HEK293 (cell line): ENCODE data around the gene PNN.
A peak's percentile ranks its signal among the peaks of the same experiment; 100 is the strongest.
"Not testable (repeated sequence)": the region's sequence is repeated elsewhere in the genome, so short reads cannot be mapped to it uniquely, and the experiment has no call there.

Experiments used
- CTCF ChIA-PET: fragments of 350-600 bp; formaldehyde crosslinking; extraction: SDS; loops from one replicate; lab custom pipeline; 2021; ENCODE audit warnings: antibody characterized with exemption; lab: Yijun Ruan, JAX
- POLR2A ChIA-PET: fragments of 300-600 bp; formaldehyde crosslinking; extraction: SDS; loops from one replicate; lab custom pipeline; 2020; ENCODE audit warnings: antibody characterized with exemption, inconsistent platforms; lab: Yijun Ruan, JAX
- H3K27ac ChIP-seq: fragments of 200-500 bp; sonication (Bioruptor generic); 2 replicates; pipeline ENCODE4 v1.5.1; 2014; ENCODE audit warnings: low read depth, low read length, control low read depth, inconsistent platforms; ENCODE audit errors: extremely low read depth
- H3K36me3 ChIP-seq, 2 experiments: fragments of 200-500 bp in 1 of 2; sonication (Bioruptor generic) in 1 of 2; 1 replicate in 1 of 2; 2 replicates in 1 of 2; pipeline ENCODE4 v1.5.1; 2014 to 2017; ENCODE audit warnings: inconsistent platforms in 2 of 2, low read length in 2 of 2; ENCODE audit not compliant: control insufficient read depth in 2 of 2, insufficient read depth in 1 of 2
- H3K4me1 ChIP-seq: fragments of 200-500 bp; sonication (Bioruptor generic); 2 replicates; pipeline ENCODE4 v1.5.1; 2014; ENCODE audit warnings: mild to moderate bottlenecking, low read length, inconsistent platforms; ENCODE audit not compliant: control insufficient read depth, insufficient read depth
- H3K4me3 ChIP-seq: 2 replicates; pipeline ENCODE4 v1.5.1; 2011; ENCODE audit warnings: low read depth, mild to moderate bottlenecking, control low read depth, low read length, moderate library complexity
- H3K9me3 ChIP-seq: fragments of 200-500 bp; sonication (Bioruptor generic); 2 replicates; pipeline ENCODE4 v1.5.1; 2014; ENCODE audit warnings: low read depth, low read length, inconsistent platforms; ENCODE audit not compliant: control insufficient read depth, insufficient read depth
- EGR2 ChIP-seq: fragments of 450-650 bp; formaldehyde crosslinking; IDR thresholded peaks from 2 replicates; pipeline ENCODE4 v1.5.1; 2016; ENCODE audit warnings: low read depth, missing biosample characterization, missing genetic modification characterization
- HOXA7 ChIP-seq: sonication (generic); formaldehyde crosslinking; IDR thresholded peaks from 2 replicates; pipeline ENCODE4 v1.8.1; 2022; ENCODE audit warnings: missing genetic modification reagents, borderline replicate concordance
- OVOL3 ChIP-seq: fragments of 450-650 bp; formaldehyde crosslinking; IDR thresholded peaks from 2 replicates; pipeline ENCODE4 v1.5.1; 2016; ENCODE audit warnings: missing biosample characterization, missing genetic modification characterization
- SETDB1 ChIP-seq: IDR thresholded peaks from one replicate; pipeline ENCODE4 v1.6.1; 2017; ENCODE audit warnings: mild to moderate bottlenecking, low read length, moderate library complexity, mixed read lengths; ENCODE audit not compliant: insufficient read length
- WT1 ChIP-seq: fragments of 450-650 bp; formaldehyde crosslinking; IDR thresholded peaks from 2 replicates; pipeline ENCODE4 v1.5.1; 2016; ENCODE audit warnings: missing biosample characterization, missing genetic modification characterization
- YY2 ChIP-seq: fragments of 450-650 bp; formaldehyde crosslinking; IDR thresholded peaks from 2 replicates; pipeline ENCODE4 v1.5.1; 2016; ENCODE audit warnings: missing biosample characterization, missing genetic modification characterization
- ZFHX2 ChIP-seq: fragments of 450-650 bp; formaldehyde crosslinking; conservative IDR thresholded peaks from 2 replicates; pipeline ENCODE4 v1.5.1; 2016; ENCODE audit warnings: missing biosample characterization, missing genetic modification characterization
- ZIC2 ChIP-seq: fragments of 450-650 bp; formaldehyde crosslinking; IDR thresholded peaks from 2 replicates; pipeline ENCODE4 v1.5.1; 2016; ENCODE audit warnings: missing biosample characterization, missing genetic modification characterization
- ZNF133 ChIP-seq: fragments of 450-650 bp; formaldehyde crosslinking; IDR thresholded peaks from 2 replicates; pipeline ENCODE4 v1.5.1; 2016; ENCODE audit warnings: missing biosample characterization, missing genetic modification characterization
- ZNF146 ChIP-seq: fragments of 450-650 bp; formaldehyde crosslinking; IDR thresholded peaks from 2 replicates; pipeline ENCODE4 v1.5.1; 2016; ENCODE audit warnings: missing biosample characterization, missing genetic modification characterization
- ZNF157 ChIP-seq: fragments of 450-650 bp; formaldehyde crosslinking; IDR thresholded peaks from 2 replicates; pipeline ENCODE4 v1.5.1; 2016; ENCODE audit warnings: missing biosample characterization, missing genetic modification characterization
- ZNF214 ChIP-seq: fragments of 450-650 bp; formaldehyde crosslinking; IDR thresholded peaks from 2 replicates; pipeline ENCODE4 v1.5.1; 2017; ENCODE audit warnings: missing biosample characterization, mild to moderate bottlenecking, missing genetic modification characterization, borderline replicate concordance
- ZNF433 ChIP-seq: fragments of 450-650 bp; formaldehyde crosslinking; IDR thresholded peaks from 2 replicates; pipeline ENCODE4 v1.5.1; 2016; ENCODE audit warnings: missing biosample characterization, missing genetic modification characterization, low read depth
- ZNF521 ChIP-seq: fragments of 450-650 bp; formaldehyde crosslinking; IDR thresholded peaks from 2 replicates; pipeline ENCODE4 v1.5.1; 2017; ENCODE audit warnings: missing biosample characterization, mild to moderate bottlenecking, missing genetic modification characterization
- ZNF585B ChIP-seq: fragments of 450-650 bp; formaldehyde crosslinking; IDR thresholded peaks from 2 replicates; pipeline ENCODE4 v1.5.1; 2016; ENCODE audit warnings: missing biosample characterization, missing genetic modification characterization
- ZNF747 ChIP-seq: fragments of 450-650 bp; formaldehyde crosslinking; IDR thresholded peaks from 2 replicates; pipeline ENCODE4 v1.5.1; 2016; ENCODE audit warnings: missing biosample characterization, missing genetic modification characterization
- ZNF830 ChIP-seq: fragments of 450-650 bp; IDR thresholded peaks from 2 replicates; pipeline ENCODE4 v1.5.0; 2018; ENCODE audit warnings: missing biosample characterization, missing genetic modification characterization, low read depth, mild to moderate bottlenecking, moderate library complexity
- TF ChIP-seq, protein P1 (sequence below): fragments of 450-650 bp; formaldehyde crosslinking; IDR thresholded peaks from 2 replicates; pipeline ENCODE4 v1.5.1; 2016; ENCODE audit warnings: missing biosample characterization, missing genetic modification characterization
- TF ChIP-seq, protein P2 (sequence below): fragments of 450-650 bp; formaldehyde crosslinking; IDR thresholded peaks from 2 replicates; pipeline ENCODE4 v1.5.1; 2017; ENCODE audit warnings: missing biosample characterization, missing genetic modification characterization
- TF ChIP-seq, protein P3 (sequence below): fragments of 450-650 bp; formaldehyde crosslinking; IDR thresholded peaks from 2 replicates; pipeline ENCODE4 v1.5.1; 2017; ENCODE audit warnings: missing biosample characterization, missing genetic modification characterization
- TF ChIP-seq, protein P4 (sequence below): fragments of 450-650 bp; formaldehyde crosslinking; IDR thresholded peaks from 2 replicates; pipeline ENCODE4 v1.5.1; 2017; ENCODE audit warnings: missing biosample characterization, missing genetic modification characterization

PNN gene

DNA sequence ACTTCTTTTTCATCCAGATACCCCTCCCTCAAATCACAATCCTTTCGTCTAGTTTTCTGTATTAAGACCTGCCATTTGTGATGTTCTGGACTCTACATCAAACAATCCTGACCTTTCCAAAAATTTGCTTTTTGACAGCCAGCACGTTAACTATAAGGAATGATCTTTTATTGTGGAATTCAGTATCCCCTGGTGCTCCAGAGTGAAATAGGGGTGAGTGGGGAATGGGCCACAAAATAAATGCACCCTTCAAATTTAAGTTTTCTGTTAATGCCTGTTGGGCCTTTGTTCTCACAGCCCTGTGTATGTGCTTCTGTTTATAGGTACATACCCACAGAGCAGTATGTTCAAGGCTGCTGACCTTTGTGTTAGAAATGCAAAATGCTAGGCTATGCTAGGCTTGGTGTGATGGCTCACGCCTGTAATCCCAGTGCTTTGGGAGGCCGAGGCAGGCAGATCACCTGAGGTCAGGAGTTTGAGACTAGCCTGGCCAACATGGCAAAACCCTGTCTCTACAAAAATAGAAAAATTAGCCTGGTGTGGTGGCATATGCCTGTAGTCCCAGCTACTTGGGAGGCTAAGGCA, 12.0 kb downstream of the PNN start:
- ChIA-PET CTCF (no interaction called here), POLR2A (interaction anchor here (1.2 to 1.8 kb wide), 3 partner anchors 17 to 73 kb away, joined by 9 to 10 read pairs (median 9); partner anchors contain the start of genes GEMIN2 and TRAPPC6B)
- Histone ChIP-seq H3K9me3 (no peaks in the 10 kb centered on the region), H3K4me3 (no peak overlapping the region), H3K36me3 (peaks cover 26% of the 10 kb centered on the region in 2 experiments), H3K4me1 (no peaks in the 10 kb centered on the region), H3K27ac (0 out of 2 replicates have a peak overlapping the region, but pooled peaks have one; percentile 17)
- no peak for TF ChIP-seq ZNF521 (tag by site-specific recombination)
- TF ChIP-seq WT1 (tag by site-specific recombination) = no peak
- no peak for TF ChIP-seq ZNF214 (tag by site-specific recombination)
- TF ChIP-seq ZNF133 = no peak
- no peak for TF ChIP-seq ZNF146
- TF ChIP-seq HOXA7 (CRISPR knock-in tag) = no peak
- no peak for TF ChIP-seq ZNF433 (tag by site-specific recombination)
- TF ChIP-seq, protein P1, sequence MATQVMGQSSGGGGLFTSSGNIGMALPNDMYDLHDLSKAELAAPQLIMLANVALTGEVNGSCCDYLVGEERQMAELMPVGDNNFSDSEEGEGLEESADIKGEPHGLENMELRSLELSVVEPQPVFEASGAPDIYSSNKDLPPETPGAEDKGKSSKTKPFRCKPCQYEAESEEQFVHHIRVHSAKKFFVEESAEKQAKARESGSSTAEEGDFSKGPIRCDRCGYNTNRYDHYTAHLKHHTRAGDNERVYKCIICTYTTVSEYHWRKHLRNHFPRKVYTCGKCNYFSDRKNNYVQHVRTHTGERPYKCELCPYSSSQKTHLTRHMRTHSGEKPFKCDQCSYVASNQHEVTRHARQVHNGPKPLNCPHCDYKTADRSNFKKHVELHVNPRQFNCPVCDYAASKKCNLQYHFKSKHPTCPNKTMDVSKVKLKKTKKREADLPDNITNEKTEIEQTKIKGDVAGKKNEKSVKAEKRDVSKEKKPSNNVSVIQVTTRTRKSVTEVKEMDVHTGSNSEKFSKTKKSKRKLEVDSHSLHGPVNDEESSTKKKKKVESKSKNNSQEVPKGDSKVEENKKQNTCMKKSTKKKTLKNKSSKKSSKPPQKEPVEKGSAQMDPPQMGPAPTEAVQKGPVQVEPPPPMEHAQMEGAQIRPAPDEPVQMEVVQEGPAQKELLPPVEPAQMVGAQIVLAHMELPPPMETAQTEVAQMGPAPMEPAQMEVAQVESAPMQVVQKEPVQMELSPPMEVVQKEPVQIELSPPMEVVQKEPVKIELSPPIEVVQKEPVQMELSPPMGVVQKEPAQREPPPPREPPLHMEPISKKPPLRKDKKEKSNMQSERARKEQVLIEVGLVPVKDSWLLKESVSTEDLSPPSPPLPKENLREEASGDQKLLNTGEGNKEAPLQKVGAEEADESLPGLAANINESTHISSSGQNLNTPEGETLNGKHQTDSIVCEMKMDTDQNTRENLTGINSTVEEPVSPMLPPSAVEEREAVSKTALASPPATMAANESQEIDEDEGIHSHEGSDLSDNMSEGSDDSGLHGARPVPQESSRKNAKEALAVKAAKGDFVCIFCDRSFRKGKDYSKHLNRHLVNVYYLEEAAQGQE (tag by site-specific recombination) = no peak
- TF ChIP-seq ZNF585B (tag by site-specific recombination) = no peak
- TF ChIP-seq YY2 (tag by site-specific recombination) = no peak
- no peak for TF ChIP-seq ZNF157 (tag by site-specific recombination)
- TF ChIP-seq, protein P2, sequence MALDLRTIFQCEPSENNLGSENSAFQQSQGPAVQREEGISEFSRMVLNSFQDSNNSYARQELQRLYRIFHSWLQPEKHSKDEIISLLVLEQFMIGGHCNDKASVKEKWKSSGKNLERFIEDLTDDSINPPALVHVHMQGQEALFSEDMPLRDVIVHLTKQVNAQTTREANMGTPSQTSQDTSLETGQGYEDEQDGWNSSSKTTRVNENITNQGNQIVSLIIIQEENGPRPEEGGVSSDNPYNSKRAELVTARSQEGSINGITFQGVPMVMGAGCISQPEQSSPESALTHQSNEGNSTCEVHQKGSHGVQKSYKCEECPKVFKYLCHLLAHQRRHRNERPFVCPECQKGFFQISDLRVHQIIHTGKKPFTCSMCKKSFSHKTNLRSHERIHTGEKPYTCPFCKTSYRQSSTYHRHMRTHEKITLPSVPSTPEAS (tag by site-specific recombination) = no peak
- TF ChIP-seq, all 188 proteins: peak for 0

DNA sequence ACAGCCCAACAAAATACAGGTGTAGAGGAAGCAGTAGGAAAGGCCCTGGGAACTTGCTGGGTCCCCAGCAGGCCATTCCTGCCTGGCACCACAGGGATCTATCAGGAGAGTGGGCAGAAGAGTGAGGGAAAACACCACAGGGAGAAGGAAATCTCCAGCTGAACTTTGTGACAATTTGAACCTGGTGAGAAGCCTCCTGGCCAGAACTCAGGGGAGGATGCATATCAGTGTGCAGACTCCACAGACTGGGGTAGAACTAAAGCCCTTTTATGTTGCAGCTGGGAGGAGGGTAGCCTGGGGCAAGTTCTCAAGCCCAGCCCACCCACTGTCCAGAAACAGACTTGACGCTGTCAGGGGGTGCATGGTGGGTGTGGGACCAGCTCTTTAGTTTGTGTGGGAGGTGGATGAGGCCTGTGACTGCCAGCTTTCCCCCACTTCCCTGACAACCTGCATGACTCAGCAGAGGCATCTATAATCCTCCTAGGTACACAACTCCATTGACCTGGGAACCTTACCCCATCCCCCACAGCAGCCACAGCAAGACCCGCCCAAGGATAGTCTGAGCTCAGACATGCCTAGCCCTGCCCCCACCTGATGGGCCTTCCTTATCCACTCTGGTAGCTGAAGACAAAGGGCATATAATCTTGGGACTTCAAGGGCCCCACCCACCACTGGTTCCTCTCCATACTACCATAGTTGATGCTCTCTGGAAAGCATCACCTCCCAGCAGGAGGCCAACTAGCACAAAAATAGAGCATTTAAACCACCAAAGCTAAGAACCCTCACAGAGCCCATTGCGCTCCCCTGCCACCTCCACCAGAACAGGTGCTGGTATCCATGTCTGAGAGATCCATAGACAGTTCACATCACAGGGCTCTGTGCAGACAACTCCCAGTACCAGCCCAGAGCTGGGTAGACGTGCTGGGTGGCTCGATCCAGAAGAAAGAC, 28.9 kb downstream of the PNN start:
- peaks cover 4% of the 10 kb centered on the region; the same call in 1 of the 2 replicates for H3K4me1 ChIP-seq
- POLR2A ChIA-PET = interaction anchor here (1.0 to 1.3 kb wide), 3 partner anchors 16 to 63 kb away, joined by 6 to 9 read pairs (median 7); partner anchors contain the start of gene TRAPPC6B
- no peaks in the 10 kb centered on the region for H3K36me3 ChIP-seq
- CTCF ChIA-PET = no interaction called here
- H3K4me3 ChIP-seq = no peak overlapping the region
- TF ChIP-seq EGR2 (peak; percentile 94), ZNF830 (tag by site-specific recombination) (no peak), ZNF133 (no peak), ZFHX2 (tag by site-specific recombination) (peak; percentile 85), OVOL3 (tag by site-specific recombination) (no peak), SETDB1 (peak; percentile 21), ZIC2 (tag by site-specific recombination) (peak; percentile 93), ZNF747 (tag by site-specific recombination) (no peak)
- TF ChIP-seq, protein P3, sequence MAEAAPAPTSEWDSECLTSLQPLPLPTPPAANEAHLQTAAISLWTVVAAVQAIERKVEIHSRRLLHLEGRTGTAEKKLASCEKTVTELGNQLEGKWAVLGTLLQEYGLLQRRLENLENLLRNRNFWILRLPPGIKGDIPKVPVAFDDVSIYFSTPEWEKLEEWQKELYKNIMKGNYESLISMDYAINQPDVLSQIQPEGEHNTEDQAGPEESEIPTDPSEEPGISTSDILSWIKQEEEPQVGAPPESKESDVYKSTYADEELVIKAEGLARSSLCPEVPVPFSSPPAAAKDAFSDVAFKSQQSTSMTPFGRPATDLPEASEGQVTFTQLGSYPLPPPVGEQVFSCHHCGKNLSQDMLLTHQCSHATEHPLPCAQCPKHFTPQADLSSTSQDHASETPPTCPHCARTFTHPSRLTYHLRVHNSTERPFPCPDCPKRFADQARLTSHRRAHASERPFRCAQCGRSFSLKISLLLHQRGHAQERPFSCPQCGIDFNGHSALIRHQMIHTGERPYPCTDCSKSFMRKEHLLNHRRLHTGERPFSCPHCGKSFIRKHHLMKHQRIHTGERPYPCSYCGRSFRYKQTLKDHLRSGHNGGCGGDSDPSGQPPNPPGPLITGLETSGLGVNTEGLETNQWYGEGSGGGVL (tag by site-specific recombination) = peak; percentile 46; the same call in 1 of the 2 replicates
- TF ChIP-seq, protein P4, sequence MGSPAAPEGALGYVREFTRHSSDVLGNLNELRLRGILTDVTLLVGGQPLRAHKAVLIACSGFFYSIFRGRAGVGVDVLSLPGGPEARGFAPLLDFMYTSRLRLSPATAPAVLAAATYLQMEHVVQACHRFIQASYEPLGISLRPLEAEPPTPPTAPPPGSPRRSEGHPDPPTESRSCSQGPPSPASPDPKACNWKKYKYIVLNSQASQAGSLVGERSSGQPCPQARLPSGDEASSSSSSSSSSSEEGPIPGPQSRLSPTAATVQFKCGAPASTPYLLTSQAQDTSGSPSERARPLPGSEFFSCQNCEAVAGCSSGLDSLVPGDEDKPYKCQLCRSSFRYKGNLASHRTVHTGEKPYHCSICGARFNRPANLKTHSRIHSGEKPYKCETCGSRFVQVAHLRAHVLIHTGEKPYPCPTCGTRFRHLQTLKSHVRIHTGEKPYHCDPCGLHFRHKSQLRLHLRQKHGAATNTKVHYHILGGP (tag by site-specific recombination) = no peak
- H3K27ac ChIP-seq = 0 out of 2 replicates have a peak overlapping the region, but pooled peaks have one; percentile 40
- no peaks in the 10 kb centered on the region for H3K9me3 ChIP-seq

DNA sequence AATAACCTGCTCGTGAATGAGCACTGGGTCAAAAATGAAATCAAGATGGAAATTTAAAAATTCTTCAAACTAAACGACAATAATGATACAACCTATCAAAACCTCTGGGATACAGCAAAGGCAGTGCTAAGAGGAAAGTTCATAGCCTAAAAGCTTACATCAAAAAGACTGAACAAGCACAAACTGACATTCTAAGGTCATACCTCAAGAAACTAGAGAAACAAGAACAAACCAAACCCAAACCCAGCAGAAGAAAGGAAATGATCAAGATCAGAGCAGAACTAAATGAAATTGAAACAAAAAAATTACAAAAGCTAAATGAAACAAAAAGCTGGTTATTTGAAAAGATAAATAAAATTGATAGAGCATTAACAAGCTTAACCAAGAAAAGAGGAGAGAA, 32.4 kb downstream of the PNN start:
- H3K36me3 ChIP-seq, POLR2A ChIA-PET, CTCF ChIA-PET: not testable (repeated sequence)

More for the DNA sequence above, 32.4 kb downstream of the PNN start:
- not testable (repeated sequence) for H3K4me3 ChIP-seq, H3K27ac ChIP-seq, H3K9me3 ChIP-seq, H3K4me1 ChIP-seq
